Hematopoietic multipotent progenitor cell treated with erythropoietin and hydrocortisone succinate and interleukin-3 and kit ligand, for 15 days (in vitro differentiated cells): ENCODE measurements around the gene PTPRZ1.

Experiments used
- DNase-seq: peaks from one replicate; pipeline ENCODE4 v3.0.0-alpha.2; 2015; ENCODE audit warnings: low spot score

Gene PTPRZ1

GRCh38 chr7:121872831-121873288 lies at the start of gene PTPRZ1:
PTPRZ1 (plus strand) TSS chr7:121873161; CDS start chr7:121873500, 339 bp downstream.
- DNase-seq = no peak

- no peak for DNase-seq
These were observed 48.7 kb upstream of the PTPRZ1 start for GRCh38 chr7:121824276-121824675.

GRCh38 chr7:121831351-121831750 lies 41.6 kb upstream of the PTPRZ1 start:
- DNase-seq = no peak

GRCh38 chr7:121831801-121832200 lies 41.2 kb upstream of the PTPRZ1 start:
- no peak for DNase-seq

- no peak for DNase-seq
These were observed 40.6 kb upstream of the PTPRZ1 start for GRCh38 chr7:121832347-121832746.

GRCh38 chr7:121833991-121834390 lies 39.0 kb upstream of the PTPRZ1 start:
- no peak for DNase-seq

GRCh38 chr7:121837462-121837861 lies 35.5 kb upstream of the PTPRZ1 start:
- DNase-seq = no peak

- no peak for DNase-seq
These were observed 25.9 kb upstream of the PTPRZ1 start for GRCh38 chr7:121847041-121847440.

GRCh38 chr7:121853307-121853706 lies 19.7 kb upstream of the PTPRZ1 start:
- DNase-seq = no peak

- DNase-seq = no peak
These were observed 12.0 kb upstream of the PTPRZ1 start for GRCh38 chr7:121860953-121861352.

- DNase-seq = no peak
These were observed 10.4 kb upstream of the PTPRZ1 start for GRCh38 chr7:121862591-121862990.

- no peak for DNase-seq
These were observed 1.8 kb upstream of the PTPRZ1 start for GRCh38 chr7:121871188-121871587.

- no peak for DNase-seq
These were observed 581 bp downstream of the PTPRZ1 start for GRCh38 chr7:121873289-121874194.

GRCh38 chr7:121874298-121874697 lies 1.3 kb downstream of the PTPRZ1 start:
- no peak for DNase-seq

GRCh38 chr7:121875203-121875602 lies 2.2 kb downstream of the PTPRZ1 start:
- DNase-seq = no peak

- no peak for DNase-seq
These were observed 3.9 kb downstream of the PTPRZ1 start for GRCh38 chr7:121876656-121877500.

GRCh38 chr7:121878918-121879464 lies 6.0 kb downstream of the PTPRZ1 start:
- no peak for DNase-seq

GRCh38 chr7:121879544-121879943 lies 6.6 kb downstream of the PTPRZ1 start:
- no peak for DNase-seq

GRCh38 chr7:121882731-121883130 lies 9.8 kb downstream of the PTPRZ1 start:
- no peak for DNase-seq

GRCh38 chr7:121885166-121885920 lies 12.4 kb downstream of the PTPRZ1 start:
- no peak for DNase-seq

GRCh38 chr7:121887634-121888033 lies 14.7 kb downstream of the PTPRZ1 start:
- no peak for DNase-seq

GRCh38 chr7:121890833-121891232 lies 17.9 kb downstream of the PTPRZ1 start:
- DNase-seq = no peak
